GM12874 (cell line): Measurements from ENCODE around the gene TBC1D19.

Experiments used
- TF ChIP-seq, protein P1 (sequence below): IDR thresholded peaks from 2 replicates; pipeline ENCODE4 v1.5.1; 2011; ENCODE audit warnings: low read depth, mild to moderate bottlenecking, control low read depth, low read length, moderate library complexity; ENCODE audit not compliant: insufficient read depth

Gene TBC1D19

DNA sequence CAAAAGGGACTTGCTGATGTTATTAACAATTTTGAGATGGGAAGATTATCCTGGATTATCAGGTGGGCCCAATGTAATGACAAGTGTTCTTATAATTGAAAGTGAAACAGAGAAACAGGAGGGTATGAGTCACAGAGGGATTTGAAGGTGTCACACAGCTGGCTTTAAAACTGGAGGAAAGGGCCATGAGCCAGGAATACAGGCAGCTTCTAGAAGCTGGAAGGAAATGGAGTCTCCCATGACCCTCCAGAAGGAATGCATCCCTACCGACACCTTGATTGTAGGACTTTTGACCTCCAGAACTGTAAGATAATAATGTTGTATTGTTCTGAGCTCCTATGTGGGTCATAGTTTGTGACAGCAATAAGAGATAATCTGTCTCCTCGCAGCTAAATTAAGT, 178.8 kb downstream of the TBC1D19 start:
- TF ChIP-seq, protein P1, sequence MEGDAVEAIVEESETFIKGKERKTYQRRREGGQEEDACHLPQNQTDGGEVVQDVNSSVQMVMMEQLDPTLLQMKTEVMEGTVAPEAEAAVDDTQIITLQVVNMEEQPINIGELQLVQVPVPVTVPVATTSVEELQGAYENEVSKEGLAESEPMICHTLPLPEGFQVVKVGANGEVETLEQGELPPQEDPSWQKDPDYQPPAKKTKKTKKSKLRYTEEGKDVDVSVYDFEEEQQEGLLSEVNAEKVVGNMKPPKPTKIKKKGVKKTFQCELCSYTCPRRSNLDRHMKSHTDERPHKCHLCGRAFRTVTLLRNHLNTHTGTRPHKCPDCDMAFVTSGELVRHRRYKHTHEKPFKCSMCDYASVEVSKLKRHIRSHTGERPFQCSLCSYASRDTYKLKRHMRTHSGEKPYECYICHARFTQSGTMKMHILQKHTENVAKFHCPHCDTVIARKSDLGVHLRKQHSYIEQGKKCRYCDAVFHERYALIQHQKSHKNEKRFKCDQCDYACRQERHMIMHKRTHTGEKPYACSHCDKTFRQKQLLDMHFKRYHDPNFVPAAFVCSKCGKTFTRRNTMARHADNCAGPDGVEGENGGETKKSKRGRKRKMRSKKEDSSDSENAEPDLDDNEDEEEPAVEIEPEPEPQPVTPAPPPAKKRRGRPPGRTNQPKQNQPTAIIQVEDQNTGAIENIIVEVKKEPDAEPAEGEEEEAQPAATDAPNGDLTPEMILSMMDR: no peak

DNA sequence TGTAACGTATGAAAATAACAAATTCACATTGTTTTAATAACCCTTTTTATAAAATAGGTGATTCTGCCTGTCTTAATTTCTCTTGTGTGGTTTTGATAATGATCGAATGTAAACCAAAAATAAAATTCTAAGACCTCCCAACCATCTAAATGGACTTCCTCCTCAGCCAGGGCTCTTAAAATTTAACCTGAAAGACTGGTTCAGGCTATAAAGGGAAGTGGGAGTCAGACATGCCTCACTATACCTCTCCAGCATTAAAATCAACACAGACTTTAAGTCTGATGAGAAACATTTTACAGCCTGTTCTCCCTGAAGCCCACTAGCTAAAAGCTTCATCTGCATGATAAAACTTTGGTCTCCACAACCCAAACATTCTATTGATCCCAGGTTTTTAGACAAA, 179.2 kb downstream of the TBC1D19 start:
- TF ChIP-seq, protein P1: no peak

DNA sequence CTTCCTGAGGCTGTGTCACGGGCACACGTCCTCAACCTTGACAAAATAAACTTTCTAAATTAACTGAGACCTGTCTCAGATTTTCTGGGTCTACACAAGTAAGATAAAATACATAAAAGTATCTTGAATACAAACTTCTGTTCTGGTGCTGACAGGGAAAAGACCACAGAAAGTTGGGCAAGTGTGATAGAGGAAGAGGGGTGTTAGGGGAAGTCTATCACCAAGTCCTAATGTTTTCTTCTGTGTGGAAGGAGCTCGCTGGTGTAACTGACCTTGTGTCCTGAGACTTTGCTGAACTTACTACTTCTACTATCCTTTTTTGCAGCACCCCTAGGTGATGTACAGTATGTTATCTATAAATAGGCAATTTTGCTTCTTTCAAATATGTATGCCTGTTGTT, 179.8 kb downstream of the TBC1D19 start:
- TF ChIP-seq, protein P1: no peak

DNA sequence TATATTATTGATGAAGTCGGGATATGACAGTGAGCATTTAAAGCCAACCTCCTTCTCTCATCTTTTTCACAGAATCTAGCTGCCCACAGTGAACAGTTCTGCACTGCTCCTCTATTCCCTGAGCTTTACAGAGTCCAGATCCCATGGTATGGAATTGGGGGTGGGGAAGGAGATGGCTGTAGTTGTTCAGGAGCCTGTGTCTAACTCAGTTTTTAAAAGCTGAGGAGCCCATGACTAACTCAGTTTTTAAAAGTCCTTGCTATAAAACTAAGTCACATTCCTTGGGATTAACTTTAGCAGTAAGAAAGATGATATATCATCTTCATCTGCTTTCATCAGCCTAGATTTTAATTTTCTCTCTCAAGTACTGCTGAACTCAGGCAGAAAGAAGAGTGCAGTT, 180.3 kb downstream of the TBC1D19 start:
- TF ChIP-seq, protein P1: no peak

DNA sequence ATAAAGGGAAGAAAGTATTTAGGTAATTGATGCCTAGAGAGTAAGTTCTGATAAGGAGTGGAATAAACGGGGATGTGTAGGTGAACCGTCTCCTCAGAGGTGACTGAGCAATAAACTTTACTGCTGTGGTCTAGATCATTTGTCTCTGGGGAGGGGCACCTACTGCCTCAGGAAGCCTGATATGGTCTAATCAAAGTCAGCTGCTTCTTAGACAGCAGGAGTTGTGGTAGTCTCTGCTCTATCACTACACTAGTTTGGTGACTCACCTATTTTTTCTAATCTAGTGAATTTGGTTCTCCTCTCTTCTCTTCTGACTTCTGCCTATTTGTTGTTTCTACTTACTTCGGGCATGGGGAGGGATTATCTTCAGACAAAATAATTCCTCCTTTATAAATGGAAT, 181.6 kb downstream of the TBC1D19 start:
- TF ChIP-seq, protein P1: no peak

DNA sequence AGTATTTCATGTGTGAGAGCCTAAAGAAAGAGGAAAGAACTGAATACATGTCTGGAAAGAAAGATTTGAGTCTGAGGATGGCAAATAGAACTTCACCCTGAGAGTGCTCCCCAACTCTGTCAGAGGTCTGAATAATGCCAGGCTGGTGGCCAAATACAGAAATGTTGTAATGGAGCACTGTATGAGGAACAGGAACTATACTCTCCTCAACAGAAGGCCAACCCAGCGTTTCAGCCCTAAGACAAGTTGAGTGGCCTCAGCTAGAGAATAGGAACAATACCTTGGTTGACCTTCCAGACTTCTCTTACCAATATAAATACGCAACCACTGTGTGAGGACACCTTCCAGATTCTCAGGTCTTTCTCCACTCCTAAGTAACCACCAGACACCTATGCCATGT, 182.3 kb downstream of the TBC1D19 start:
- TF ChIP-seq, protein P1: no peak

DNA sequence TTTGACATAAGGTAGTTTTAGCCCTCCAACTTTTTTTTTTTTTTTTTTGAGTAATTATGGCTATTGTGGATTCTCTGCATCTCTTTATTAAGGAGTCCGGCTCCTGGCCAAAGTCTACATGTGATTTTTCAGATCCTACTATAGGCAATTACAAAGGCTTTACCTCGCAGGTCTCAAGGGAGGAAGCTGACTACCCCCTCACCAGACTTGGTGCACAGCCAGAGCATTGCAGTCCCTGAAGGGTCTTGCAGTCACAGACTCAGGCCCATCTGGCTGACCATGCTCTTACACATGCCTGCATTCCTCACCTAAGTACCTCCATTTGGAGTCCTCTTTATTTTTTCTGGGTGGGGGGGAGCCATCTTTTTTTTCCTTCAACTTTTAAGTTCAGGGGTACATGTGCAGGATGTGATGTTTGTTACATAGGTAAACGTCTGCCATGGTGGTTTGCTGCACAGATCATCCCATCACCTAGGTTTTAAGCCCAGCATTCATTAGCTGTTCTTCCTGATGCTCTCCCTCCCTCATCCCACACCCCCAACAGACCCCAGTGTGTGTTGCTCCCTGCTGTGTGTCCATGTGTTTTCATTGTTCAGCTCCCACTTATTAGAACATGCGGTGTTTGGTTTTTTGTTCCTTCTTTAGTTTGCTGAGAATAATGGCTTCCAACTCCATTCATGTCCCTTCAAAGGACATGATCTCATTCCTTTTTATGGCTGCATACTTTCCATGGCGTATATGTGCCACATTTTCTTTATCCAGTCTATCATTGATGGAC, 188.4 kb downstream of the TBC1D19 start:
- TF ChIP-seq, protein P1: no peak
